ENCODE data around the gene ATRN.

Gene ATRN

DNA sequence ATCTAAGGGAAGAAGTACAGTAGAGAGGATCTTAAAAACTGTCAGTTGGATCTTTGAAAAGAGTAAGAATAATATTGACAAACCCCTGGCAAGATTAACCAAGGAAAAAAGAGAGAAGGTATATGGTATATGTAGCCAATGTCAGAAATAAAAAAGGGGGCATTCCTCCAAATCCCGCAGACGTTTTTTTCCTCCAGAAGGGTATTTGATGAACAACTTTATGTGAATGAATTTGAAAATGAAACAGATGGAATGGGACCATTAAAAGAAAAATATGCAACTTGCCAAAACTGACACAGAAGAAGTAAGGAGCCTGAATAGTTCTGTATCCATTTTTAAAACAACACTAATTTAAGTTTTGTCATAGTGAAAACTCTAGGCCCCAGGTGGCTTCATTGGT is 156.7 kb downstream of the ATRN start:
- no peak for DNase-seq (ENCODE audit: low spot score)

DNA sequence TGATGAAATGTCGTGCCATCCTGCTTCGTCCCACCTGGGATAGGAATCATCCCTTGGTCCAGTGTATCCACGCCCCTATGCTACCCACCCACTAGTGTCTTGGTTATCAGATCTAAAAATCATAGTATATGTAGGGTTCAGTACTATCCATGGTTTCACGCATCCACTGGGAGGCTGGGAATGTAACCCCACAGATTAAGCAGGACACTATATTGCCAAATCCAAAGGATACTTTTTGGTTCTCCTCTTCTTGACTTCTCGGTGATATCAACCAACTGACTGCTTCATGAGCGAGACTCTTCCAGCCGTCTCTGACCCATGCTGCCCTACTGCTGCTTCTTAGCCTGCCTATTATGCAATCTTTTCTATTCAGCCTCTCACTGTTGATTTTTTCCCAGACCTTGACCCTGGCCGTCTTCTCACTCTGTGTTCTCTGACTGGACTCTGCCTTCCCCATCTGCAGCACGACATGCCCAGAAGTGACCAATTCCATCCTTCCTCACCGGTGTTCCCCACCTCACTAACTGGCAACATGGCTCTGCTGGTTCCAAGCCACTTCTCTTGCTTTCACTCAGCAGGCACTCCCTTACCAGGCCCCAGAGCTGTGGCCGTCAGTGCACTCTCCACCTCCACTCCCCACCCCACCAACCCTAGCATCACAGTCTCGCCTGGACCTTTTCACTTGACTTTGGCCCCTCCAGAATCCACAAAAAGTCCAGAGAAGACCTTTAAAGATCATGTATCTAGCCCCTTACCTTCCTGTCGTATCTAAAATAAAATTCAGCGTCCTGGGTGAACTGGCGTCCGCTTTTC is 157.9 kb downstream of the ATRN start:
- no peak for DNase-seq (ENCODE audit: low spot score)

- no peak for DNase-seq (ENCODE audit: low spot score)
Measured at GRCh38 chr20:3629893-3630292, 159.1 kb downstream of the ATRN start.

DNA sequence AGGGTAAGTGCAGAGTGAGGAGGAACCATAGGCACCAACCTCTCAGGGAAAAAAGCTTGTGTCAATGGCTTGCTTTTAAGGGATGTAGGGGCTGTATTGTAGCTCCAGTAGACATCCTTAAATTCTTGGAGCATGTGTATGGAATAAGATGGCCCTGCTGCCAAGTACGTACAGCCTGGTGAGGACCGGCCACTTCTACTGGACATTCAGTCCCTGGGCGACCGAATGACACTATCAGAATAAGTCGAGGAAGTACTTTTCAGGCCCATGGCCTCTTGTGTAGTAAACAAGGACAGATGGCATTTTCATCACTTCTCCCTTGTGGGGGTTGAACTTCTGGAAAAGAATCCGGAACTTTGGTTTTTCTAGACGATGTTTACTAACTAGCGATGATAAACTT is 159.6 kb downstream of the ATRN start:
- DNase-seq (ENCODE audit: low spot score) = no peak

GRCh38 chr20:3631534-3631933 is 160.7 kb downstream of the ATRN start:
- no peak for DNase-seq (ENCODE audit: low spot score)

DNA sequence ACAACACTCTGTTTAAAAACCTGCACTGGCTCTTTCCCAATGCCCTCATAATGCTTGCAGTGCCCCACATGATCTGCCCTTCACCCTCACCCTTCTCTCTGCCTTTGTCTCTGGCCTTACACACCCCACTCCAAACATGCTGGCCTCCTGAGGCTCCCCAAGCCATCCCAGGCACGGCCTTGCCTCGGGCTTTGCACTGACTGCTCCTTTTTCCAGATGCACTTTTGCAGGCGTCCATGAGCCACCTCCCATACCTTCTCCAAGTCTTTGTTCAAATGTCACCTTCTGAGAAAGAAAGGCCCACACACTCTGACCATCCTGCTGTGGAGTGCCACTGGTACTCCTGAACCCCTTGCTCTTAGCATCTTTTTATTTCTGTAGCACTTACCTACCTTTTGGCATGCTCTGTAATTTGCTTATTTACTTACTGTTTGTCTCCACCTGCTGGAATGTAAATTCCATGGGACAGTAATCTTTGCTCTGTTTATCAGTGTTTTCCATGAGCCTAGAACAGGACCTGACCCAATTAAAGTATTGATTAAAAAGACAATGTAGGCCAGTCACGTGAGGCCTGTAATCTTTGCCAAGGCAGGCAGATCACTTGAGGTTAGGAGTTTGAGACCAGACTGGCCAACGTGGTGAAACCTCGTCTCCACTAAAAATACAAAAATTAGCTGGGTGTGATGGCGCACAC is 161.6 kb downstream of the ATRN start:
- no peak for DNase-seq (ENCODE audit: low spot score)

- no peak for DNase-seq (ENCODE audit: low spot score)
Measured at GRCh38 chr20:3633913-3634478, 163.2 kb downstream of the ATRN start.

DNA sequence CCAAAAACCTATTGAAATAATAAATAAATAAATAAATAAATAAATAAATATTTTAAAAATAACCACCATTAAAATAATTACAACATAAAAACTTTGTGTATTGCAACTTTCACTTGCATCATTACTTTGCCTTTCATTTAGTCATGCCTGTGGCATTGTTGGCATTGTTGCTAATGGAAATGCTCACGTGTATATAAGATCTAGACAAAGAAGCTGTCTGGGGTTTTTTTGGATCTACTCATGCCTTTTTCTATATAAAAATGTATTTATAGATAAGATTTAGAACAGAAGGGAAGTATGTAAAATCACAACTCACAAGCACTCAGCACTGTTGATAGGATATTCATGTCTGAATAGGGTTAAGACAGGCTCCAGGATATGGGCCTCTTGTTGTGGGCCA is 164.5 kb downstream of the ATRN start:
- no peak for DNase-seq (ENCODE audit: low spot score)

DNA sequence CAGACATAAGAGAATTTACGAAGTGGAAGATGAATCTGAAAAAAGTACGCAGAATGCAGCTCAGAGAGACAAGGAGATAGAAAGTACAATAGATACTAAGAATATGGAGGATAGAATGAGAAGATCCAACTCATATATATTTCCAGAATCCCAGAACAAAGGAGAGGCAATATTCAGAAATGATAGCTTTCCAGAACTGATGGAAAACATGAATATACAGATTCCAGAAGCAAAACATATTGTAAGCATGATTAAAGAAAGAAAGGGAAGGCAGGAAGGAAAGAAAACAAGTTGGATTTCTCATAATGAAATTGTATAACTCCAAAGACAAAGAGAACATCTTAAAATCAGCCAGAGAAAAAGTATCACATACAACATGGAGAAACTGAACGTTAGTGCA is 169.4 kb downstream of the ATRN start:
- DNase-seq (ENCODE audit: low spot score) = no peak

DNA sequence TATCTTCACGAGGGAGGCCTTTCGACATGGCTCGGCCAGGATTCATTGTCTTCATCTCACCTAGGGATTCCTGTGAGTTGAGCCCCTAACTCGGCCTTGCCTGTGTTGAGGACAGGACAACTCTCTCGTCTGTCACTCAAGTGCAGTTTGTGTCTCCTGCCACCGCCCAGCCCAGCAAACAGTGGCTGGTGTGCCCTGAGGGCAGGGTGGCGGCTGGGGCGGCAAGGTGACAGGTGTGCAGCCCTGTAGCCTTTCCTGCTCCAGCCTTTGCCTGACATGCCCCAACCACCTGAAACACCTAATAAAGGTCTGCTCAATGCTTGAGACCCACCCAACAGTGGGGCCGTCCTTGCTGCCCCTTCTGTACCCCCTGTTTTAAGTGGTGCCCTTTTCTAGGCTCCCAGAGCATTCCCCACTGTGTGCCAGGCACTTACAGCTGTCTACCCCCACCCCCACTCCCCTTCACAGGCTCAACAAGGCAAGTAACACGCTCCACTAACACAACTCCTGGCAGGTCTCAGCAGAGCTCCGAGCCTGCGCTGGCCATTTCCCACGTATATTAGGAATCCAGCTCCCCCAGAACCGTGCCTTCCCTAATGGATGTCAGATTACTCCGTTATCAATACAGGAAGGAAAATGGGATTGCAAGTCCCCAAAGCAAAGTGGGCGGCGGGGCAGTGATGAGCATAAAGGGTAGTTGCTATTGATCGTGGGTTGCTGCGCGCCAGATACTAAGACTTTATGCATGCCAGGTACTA is 174.7 kb downstream of the ATRN start:
- DNase-seq (ENCODE audit: low spot score) = no peak

DNA sequence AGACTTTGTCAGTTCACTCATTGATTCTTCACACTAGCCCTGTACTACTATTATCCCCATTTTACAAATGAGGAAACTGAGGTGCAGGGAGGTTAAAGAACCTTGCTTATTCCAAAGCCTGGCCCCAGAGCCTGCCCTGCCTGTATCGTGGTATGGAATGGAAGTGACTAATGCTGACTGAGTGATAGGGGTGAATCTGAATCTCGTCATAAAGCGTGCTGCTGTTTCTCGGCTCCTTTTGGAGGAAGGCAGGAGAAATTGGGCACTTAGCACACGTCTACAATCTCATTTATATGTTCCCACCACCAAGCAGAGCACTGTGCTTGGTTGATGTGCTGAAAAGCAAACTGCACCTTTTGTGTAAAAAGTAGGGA is 175.2 kb downstream of the ATRN start:
- DNase-seq (ENCODE audit: low spot score) = no peak

- DNase-seq (ENCODE audit: low spot score) = peak; percentile 3
Measured at GRCh38 chr20:3646651-3647050, 175.8 kb downstream of the ATRN start.

DNA sequence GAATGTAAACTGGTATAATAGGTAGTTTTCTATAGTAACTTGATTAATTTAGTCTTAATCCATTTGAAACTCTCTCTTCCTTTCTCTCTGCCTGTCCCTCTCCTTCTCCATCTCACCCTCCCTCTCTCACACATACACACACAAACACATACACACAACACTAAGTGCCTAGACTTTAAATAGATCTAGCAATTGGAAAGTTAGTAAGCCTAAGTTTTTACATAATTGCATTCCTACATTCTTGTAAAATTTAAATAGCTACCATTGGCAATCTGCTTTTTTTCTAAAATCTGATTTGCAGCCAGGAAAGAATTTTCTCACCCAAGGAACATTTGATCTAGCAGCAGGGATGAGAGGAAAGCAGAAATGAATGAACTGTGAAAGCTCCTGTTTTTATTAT is 176.7 kb downstream of the ATRN start:
- DNase-seq (ENCODE audit: low spot score) = no peak

DNA sequence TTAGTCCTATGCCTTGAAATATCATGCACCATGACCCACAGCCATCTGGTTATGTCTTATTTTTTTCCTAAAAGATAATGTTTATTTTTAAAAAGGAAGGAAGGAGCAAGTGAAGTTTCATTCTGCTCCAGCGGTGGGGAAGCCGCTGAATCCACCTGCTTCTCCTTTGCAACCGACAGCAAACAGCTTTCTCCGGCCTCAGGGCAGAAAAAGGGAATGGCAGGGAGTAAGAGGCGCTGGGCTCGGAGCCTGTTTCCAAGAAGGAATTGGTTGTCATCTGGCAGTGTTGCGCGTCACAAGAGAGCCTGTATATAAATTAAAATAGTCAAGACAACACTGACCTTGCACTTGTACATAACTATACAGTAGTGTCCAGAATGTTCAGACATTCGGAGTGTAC is 178.1 kb downstream of the ATRN start:
- no peak for DNase-seq (ENCODE audit: low spot score)

DNA sequence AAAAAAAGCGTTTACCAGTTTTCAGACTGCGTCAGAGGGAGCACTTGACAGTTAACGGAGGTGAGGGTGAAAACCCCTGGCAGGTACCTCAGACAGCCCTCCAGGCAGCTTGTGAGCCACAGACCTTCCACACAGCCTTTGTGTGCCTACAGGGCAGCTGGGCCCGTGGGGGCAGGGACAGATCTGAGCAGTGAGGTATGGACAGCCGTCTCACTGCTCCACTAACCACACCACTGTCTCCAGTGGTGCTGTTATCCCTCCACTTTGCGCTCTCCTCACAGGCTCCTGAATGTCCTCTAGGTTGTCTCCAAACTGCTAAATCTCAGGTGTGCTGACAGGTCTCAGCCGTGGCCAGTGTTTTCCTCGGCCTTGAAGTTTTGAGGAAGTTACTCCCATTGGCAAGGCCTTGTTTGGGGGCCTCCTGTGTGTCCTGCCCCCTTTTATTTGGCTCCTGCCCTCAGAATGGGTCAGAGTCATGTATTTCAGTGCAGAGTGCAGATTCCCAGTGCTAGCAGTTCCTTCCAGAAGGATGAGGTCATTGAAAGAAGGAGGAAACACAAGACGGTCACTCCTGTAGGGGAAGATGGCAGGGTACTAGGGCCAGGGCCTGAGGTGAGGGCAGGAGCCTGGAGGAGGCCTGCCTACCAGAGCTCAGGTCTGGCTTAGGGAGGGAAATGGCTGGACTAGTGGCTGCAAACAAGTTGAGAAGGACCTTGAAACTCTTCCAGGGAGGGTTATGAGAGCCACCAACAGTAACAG is 180.6 kb downstream of the ATRN start:
- DNase-seq (ENCODE audit: low spot score) = no peak

GRCh38 chr20:3652221-3652620 is 181.4 kb downstream of the ATRN start:
- DNase-seq (ENCODE audit: low spot score) = no peak

- no peak for DNase-seq (ENCODE audit: low spot score)
Measured at GRCh38 chr20:3652676-3653596, 182.1 kb downstream of the ATRN start.

DNA sequence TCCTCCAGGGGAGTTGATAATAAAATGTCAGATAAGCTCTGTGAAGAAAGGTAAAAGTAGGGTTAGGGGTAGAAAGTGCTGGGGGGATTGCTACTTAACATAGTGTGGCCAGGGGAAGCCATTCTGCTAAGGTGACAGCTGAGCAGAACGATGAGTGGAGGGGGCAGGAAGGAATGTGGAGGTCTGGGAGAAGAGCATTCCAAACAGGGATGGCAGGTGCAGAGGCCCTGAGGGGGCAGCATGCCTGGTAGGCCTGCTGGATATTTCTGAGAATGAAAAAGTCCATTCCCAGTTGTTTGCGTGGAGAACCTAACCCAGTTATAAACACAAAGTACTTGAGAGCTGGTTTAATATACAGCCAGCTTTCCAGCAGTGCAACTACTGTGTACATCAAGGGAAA is 183.1 kb downstream of the ATRN start:
- DNase-seq (ENCODE audit: low spot score) = no peak

GRCh38 chr20:3654326-3655130 is 183.7 kb downstream of the ATRN start:
- peak; percentile 56 for DNase-seq (ENCODE audit: low spot score)

DNA sequence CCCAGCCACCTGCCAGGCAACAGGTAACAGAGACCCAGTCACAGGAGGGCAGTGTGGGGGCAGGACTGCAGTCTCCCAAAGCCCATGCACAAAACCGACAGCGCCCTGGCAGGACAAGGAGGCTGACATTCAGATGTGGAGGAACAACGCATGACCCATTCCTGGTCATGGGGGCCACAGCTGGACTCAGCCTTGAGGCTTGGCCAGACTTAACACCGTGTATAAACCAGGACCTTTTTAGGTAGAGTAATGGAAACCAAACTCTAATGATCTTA is 184.2 kb downstream of the ATRN start:
- DNase-seq (ENCODE audit: low spot score) = no peak

Measured in cerebellar cortex (tissue), 1 donor.